ENCODE data around the gene UBE2G1. TPM values are rescaled to one million over a fixed set of nuclear protein-coding genes. Genes with fewer than 3 reads are reported as not detected.
A peak's percentile ranks its signal among the peaks of the same experiment; 100 is the strongest.

Gene UBE2G1
- total and polyA plus RNA-seq, 4 experiments from 2014 or later: 56.9 to 69.4 (median 62.0) TPM

DNA sequence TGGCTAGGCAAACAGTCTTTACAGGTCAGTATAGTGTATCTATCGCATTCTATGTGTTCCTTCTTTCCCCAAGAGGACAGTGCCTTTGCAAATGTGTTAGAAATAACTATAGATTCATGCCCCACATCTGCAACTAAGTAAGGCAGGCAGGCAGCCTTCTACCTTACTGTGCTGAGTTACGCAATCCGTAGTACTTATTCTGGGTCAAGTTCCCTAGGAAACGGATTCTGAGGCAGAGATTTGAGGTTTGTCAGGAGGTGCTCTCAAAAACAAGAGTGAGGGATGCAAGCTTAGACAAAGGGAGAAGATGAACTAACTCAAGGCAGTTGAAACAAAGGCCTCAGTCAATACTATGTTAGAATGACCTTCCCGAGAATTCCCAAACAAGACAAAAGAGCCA is 90.0 kb downstream of the UBE2G1 start:
- CTCF ChIA-PET (ENCODE audit: partially characterized antibody): interaction anchor here (1.0 to 1.4 kb wide), 2 partner anchors 16 to 77 kb away, joined by 3 read pairs; no protein-coding TSS in a partner anchor
- no peak for DNase-seq
- Histone ChIP-seq H3K4me3 (ENCODE audit: low read length in 2 of 2) (no peak overlapping the region), H3K27me3 (ENCODE audit: insufficient read depth, low read length) (no peaks in the 10 kb centered on the region), H3K27ac (ENCODE audit: low read depth, low read length) (no peak overlapping the region), H3K36me3 (ENCODE audit: insufficient read depth, low read length) (peaks cover 19% of the 10 kb centered on the region), H3K4me1 (ENCODE audit: insufficient read depth, low read length) (no peaks in the 10 kb centered on the region), H3K9me3 (ENCODE audit: control insufficient read depth in 1 of 2, low read length in 2 of 2) (no peaks in the 10 kb centered on the region)
- POLR2A ChIA-PET (ENCODE audit: partially characterized antibody): no interaction called here
- peaks cover 22 to 31% of the 10 kb centered on the region in 2 donors for H3K36me3 Mint-ChIP-seq
- H3K4me3 Mint-ChIP-seq: no peak overlapping the region
- H3K4me1 Mint-ChIP-seq: peaks cover 3 to 6% (median 4%) of the 10 kb centered on the region in 4 donors
- H3K27me3 Mint-ChIP-seq: no peaks in the 10 kb centered on the region
- no peaks in the 10 kb centered on the region for H3K9me3 Mint-ChIP-seq
- intact Hi-C loops (cut with micrococcal nuclease): no loop called here
- H3K27ac Mint-ChIP-seq: peak overlapping the region in 1 of 7 donors; percentile 85

DNA sequence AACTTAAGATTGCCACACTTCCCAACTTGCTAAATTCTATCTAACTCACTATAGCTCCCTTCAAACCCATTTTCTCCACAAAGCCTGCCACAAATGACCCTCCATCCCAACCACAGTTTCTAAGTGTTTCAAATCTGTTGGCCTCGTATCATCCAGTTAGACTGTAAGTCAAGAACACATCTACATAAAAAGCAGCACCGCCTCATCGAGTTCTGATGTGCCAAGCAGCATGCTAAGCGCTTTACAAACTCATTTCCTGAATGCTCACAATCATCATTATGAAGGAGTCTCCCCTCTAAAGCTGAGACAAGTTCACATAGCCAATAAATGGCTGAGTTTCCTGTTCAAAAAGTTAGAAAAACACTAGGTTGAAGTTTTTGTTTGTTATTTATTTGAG is 93.5 kb downstream of the UBE2G1 start:
- Mint-ChIP-seq H3K36me3 (peaks cover 20 to 35% of the 10 kb centered on the region in 2 donors), H3K27me3 (no peaks in the 10 kb centered on the region), H3K27ac (peak overlapping the region in 6 of 7 donors; percentile 42 to 79 (median 70)), H3K9me3 (no peaks in the 10 kb centered on the region), H3K4me1 (peaks cover 3 to 5% (median 4%) of the 10 kb centered on the region in 4 donors), H3K4me3 (no peak overlapping the region)
- Histone ChIP-seq H3K36me3 (ENCODE audit: insufficient read depth, low read length) (peaks cover 9% of the 10 kb centered on the region), H3K9me3 (ENCODE audit: control insufficient read depth in 1 of 2, low read length in 2 of 2) (no peaks in the 10 kb centered on the region), H3K4me3 (ENCODE audit: low read length in 2 of 2) (no peak overlapping the region), H3K4me1 (ENCODE audit: insufficient read depth, low read length) (no peaks in the 10 kb centered on the region), H3K27me3 (ENCODE audit: insufficient read depth, low read length) (no peaks in the 10 kb centered on the region), H3K27ac (ENCODE audit: low read depth, low read length) (no peak overlapping the region)
- intact Hi-C loops (cut with micrococcal nuclease): no loop called here
- ChIA-PET CTCF (ENCODE audit: partially characterized antibody) (interaction anchor here (1.8 kb wide), 1 partner anchor 14 kb away, joined by 7 read pairs; no protein-coding TSS in a partner anchor), POLR2A (ENCODE audit: partially characterized antibody) (interaction anchor here (0.8 kb wide), 1 partner anchor 9 kb away, joined by 3 read pairs; no protein-coding TSS in a partner anchor)
- no peak for DNase-seq

DNA sequence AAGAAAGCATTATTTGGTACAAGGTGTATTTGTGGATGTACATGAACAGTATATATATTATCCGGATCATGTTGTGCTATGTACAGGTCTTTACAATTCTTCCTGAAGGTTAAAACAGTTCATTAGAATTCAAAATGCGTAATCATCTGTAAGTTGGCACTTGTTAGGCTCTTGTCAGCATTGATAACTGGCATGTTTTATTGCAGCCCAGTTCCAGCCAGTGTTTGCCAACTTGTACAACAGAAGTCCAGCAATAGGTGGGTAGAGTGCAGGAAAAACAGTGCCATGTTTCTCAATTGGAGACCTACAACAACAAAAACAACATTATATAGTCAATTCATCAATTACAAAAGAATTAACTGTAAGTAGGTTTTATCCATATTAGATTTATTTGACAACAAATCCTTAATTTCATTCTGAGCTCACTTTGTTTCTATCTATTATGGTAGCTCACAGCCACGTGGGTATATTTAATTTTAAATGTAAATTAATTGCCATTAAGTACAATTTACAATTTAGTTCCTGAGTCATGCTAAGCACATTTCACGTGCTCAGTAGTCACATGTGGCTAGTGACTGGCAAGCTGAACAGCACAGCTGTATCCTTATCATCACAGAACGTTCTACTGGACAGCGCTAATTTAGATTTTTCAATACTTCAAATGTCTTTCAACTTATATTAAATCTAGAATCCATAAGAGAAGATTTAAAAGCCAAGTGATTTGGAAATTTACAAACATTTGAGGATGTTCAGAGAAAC is 94.1 kb downstream of the UBE2G1 start:
- no peak overlapping the region for H3K27ac ChIP-seq (ENCODE audit: low read depth, low read length)
- peak overlapping the region in 2 of 7 donors; percentile 42 to 62 for H3K27ac Mint-ChIP-seq
- no peak for DNase-seq
- H3K9me3 Mint-ChIP-seq: no peaks in the 10 kb centered on the region
- H3K27me3 ChIP-seq (ENCODE audit: insufficient read depth, low read length): no peaks in the 10 kb centered on the region
- H3K4me1 ChIP-seq (ENCODE audit: insufficient read depth, low read length): no peaks in the 10 kb centered on the region
- ChIA-PET POLR2A (ENCODE audit: partially characterized antibody) (no interaction called here), CTCF (ENCODE audit: partially characterized antibody) (interaction anchor here (1.8 kb wide), 1 partner anchor 14 kb away, joined by 7 read pairs; no protein-coding TSS in a partner anchor)
- intact Hi-C loops (cut with micrococcal nuclease): no loop called here
- no peaks in the 10 kb centered on the region for H3K9me3 ChIP-seq (ENCODE audit: control insufficient read depth in 1 of 2, low read length in 2 of 2)
- H3K4me1 Mint-ChIP-seq: peaks cover 3 to 5% (median 4%) of the 10 kb centered on the region in 4 donors
- no peak overlapping the region for H3K4me3 Mint-ChIP-seq
- no peaks in the 10 kb centered on the region for H3K27me3 Mint-ChIP-seq
- H3K36me3 ChIP-seq (ENCODE audit: insufficient read depth, low read length): peaks cover 5% of the 10 kb centered on the region
- no peak overlapping the region for H3K4me3 ChIP-seq (ENCODE audit: low read length in 2 of 2)
- H3K36me3 Mint-ChIP-seq: peaks cover 20 to 35% of the 10 kb centered on the region in 2 donors

DNA sequence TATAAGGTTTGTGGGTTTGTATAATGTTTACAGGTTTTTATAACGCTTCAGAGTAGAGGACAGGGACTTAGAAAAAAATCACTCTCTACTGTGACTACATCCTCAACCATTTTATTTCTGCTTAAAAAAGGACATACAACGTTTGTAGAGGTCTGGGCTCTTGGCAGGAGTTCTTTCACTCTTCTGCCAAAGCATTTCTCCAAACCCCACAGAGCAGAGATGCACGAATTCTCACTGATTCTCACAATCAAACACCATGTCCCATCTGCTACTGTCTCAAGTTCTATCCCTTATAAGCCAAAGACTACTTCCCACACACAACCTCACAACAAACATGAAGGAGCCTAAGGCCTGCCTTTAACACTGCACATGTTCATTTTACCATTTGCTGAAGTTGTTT is 95.7 kb downstream of the UBE2G1 start:
- Mint-ChIP-seq H3K36me3 (peaks cover 14 to 26% of the 10 kb centered on the region in 2 donors), H3K9me3 (no peaks in the 10 kb centered on the region), H3K4me3 (no peak overlapping the region), H3K27ac (peak overlapping the region in 1 of 7 donors; percentile 7), H3K27me3 (no peaks in the 10 kb centered on the region), H3K4me1 (peaks cover 0 to 2% (median 1%) of the 10 kb centered on the region in 4 donors)
- ChIA-PET POLR2A (ENCODE audit: partially characterized antibody) (no interaction called here), CTCF (ENCODE audit: partially characterized antibody) (no interaction called here)
- Histone ChIP-seq H3K4me3 (ENCODE audit: low read length in 2 of 2) (no peak overlapping the region), H3K9me3 (ENCODE audit: control insufficient read depth in 1 of 2, low read length in 2 of 2) (no peaks in the 10 kb centered on the region), H3K36me3 (ENCODE audit: insufficient read depth, low read length) (peaks cover 5% of the 10 kb centered on the region), H3K4me1 (ENCODE audit: insufficient read depth, low read length) (no peaks in the 10 kb centered on the region), H3K27me3 (ENCODE audit: insufficient read depth, low read length) (no peaks in the 10 kb centered on the region), H3K27ac (ENCODE audit: low read depth, low read length) (no peak overlapping the region)
- no peak for DNase-seq
- intact Hi-C loops (cut with micrococcal nuclease): no loop called here

DNA sequence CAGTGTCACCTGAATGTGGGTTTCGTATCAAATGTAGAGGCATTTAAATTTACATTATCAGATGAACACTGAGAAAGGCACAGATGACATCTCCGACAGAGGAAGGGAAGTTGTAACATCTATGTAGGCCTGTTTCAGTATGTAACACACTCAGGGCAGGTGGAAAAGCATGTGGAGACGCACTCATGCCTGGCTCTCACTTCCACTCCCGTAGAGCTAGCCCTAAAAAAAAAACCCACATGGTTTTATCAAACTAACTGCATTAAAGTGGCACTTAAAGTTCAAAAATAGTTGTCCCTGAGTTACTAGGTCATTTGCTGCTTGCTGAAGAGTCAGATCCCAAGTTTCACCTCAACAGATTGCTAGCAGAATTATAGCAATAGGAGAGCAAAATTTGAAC is 96.6 kb downstream of the UBE2G1 start:
- DNase-seq: no peak
- Mint-ChIP-seq H3K27me3 (no peaks in the 10 kb centered on the region), H3K36me3 (peaks cover 14 to 26% of the 10 kb centered on the region in 2 donors), H3K9me3 (no peaks in the 10 kb centered on the region), H3K4me3 (no peak overlapping the region), H3K27ac (no peak overlapping the region), H3K4me1 (peaks cover 0 to 3% (median 2%) of the 10 kb centered on the region in 4 donors)
- POLR2A ChIA-PET (ENCODE audit: partially characterized antibody): no interaction called here
- intact Hi-C loops (cut with micrococcal nuclease): no loop called here
- no peaks in the 10 kb centered on the region for H3K4me1 ChIP-seq (ENCODE audit: insufficient read depth, low read length)
- peaks cover 5% of the 10 kb centered on the region for H3K36me3 ChIP-seq (ENCODE audit: insufficient read depth, low read length)
- H3K4me3 ChIP-seq (ENCODE audit: low read length in 2 of 2): no peak overlapping the region
- H3K27ac ChIP-seq (ENCODE audit: low read depth, low read length): no peak overlapping the region
- H3K27me3 ChIP-seq (ENCODE audit: insufficient read depth, low read length): no peaks in the 10 kb centered on the region
- no peaks in the 10 kb centered on the region for H3K9me3 ChIP-seq (ENCODE audit: control insufficient read depth in 1 of 2, low read length in 2 of 2)
- CTCF ChIA-PET (ENCODE audit: partially characterized antibody): no interaction called here

GRCh38 chr17:4267402-4267801 is 99.1 kb downstream of the UBE2G1 start:
- intact Hi-C loops (cut with micrococcal nuclease): no loop called here
- ChIA-PET POLR2A (ENCODE audit: partially characterized antibody) (no interaction called here), CTCF (ENCODE audit: partially characterized antibody) (interaction anchor here (0.5 to 1.1 kb wide), 2 partner anchors 143 to 302 kb away, joined by 3 read pairs; no protein-coding TSS in a partner anchor)
- H3K27me3 ChIP-seq (ENCODE audit: insufficient read depth, low read length): no peaks in the 10 kb centered on the region
- no peak for DNase-seq
- peaks cover 14 to 30% of the 10 kb centered on the region in 2 donors for H3K36me3 Mint-ChIP-seq
- H3K4me3 Mint-ChIP-seq: no peak overlapping the region
- no peaks in the 10 kb centered on the region for H3K9me3 Mint-ChIP-seq
- no peak overlapping the region for H3K27ac Mint-ChIP-seq
- peaks cover 17 to 23% (median 20%) of the 10 kb centered on the region in 4 donors for H3K4me1 Mint-ChIP-seq
- no peaks in the 10 kb centered on the region for H3K27me3 Mint-ChIP-seq
- H3K9me3 ChIP-seq (ENCODE audit: control insufficient read depth in 1 of 2, low read length in 2 of 2): no peaks in the 10 kb centered on the region
- H3K36me3 ChIP-seq (ENCODE audit: insufficient read depth, low read length): peaks cover 5% of the 10 kb centered on the region
- peaks cover 15% of the 10 kb centered on the region for H3K4me1 ChIP-seq (ENCODE audit: insufficient read depth, low read length)
- H3K27ac ChIP-seq (ENCODE audit: low read depth, low read length): no peak overlapping the region
- H3K4me3 ChIP-seq (ENCODE audit: low read length in 2 of 2): no peak overlapping the region

- no peaks in the 10 kb centered on the region for H3K27me3 Mint-ChIP-seq
- Histone ChIP-seq H3K4me3 (ENCODE audit: low read length in 2 of 2) (no peak overlapping the region), H3K27ac (ENCODE audit: low read depth, low read length) (no peak overlapping the region), H3K27me3 (ENCODE audit: insufficient read depth, low read length) (no peaks in the 10 kb centered on the region), H3K4me1 (ENCODE audit: insufficient read depth, low read length) (peaks cover 24% of the 10 kb centered on the region), H3K9me3 (ENCODE audit: control insufficient read depth in 1 of 2, low read length in 2 of 2) (no peaks in the 10 kb centered on the region), H3K36me3 (ENCODE audit: insufficient read depth, low read length) (no peaks in the 10 kb centered on the region)
- no peak overlapping the region for H3K4me3 Mint-ChIP-seq
- intact Hi-C loops (cut with micrococcal nuclease): no loop called here
- DNase-seq: no peak
- H3K4me1 Mint-ChIP-seq: peaks cover 22 to 32% (median 25%) of the 10 kb centered on the region in 4 donors
- peaks cover 7 to 26% of the 10 kb centered on the region in 2 donors for H3K36me3 Mint-ChIP-seq
- H3K9me3 Mint-ChIP-seq: no peaks in the 10 kb centered on the region
- POLR2A ChIA-PET (ENCODE audit: partially characterized antibody): no interaction called here
- H3K27ac Mint-ChIP-seq: no peak overlapping the region
- CTCF ChIA-PET (ENCODE audit: partially characterized antibody): no interaction called here
Measured at GRCh38 chr17:4266550-4266949, 99.9 kb downstream of the UBE2G1 start.

Measured in CD4-positive, alpha-beta memory T cell (primary cell).